Loucy (cell line): ENCODE results near the gene BRSK2.

Experiments
- EZH2phosphoT487 ChIP-seq: fragments of 200-600 bp; IDR thresholded peaks from 2 replicates; pipeline ENCODE4 v1.6.1; 2018; ENCODE audit warnings: antibody characterized with exemption, mild to moderate bottlenecking, moderate library complexity, borderline replicate concordance
- TF ChIP-seq, protein P1 (sequence below): fragments of 200-600 bp; sonication (generic); conservative IDR thresholded peaks from 2 replicates; pipeline ENCODE4 v1.5.1; 2014; ENCODE audit warnings: mild to moderate bottlenecking, antibody characterized with exemption, low read length

DNA sequence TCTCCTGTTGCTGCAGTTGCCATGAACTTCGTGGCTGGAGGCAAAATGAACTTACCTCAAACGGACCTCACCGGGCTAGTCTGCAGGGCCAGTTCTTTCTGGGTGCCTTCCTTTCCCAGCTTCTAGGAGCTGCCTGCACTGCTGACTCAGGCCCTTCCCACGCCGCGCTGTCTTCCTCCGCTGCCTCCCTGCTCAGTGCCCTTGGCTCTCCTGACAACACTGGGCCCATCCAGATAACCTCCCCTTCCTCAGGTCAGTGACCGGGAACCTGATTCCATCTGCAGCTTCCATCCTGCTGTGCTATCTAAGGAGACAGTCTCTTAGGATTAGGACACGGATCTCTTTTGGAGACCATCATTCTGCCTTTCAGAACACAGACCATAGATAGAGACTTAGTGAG lies 77.5 kb downstream of the BRSK2 start:
- TF ChIP-seq, protein P1, sequence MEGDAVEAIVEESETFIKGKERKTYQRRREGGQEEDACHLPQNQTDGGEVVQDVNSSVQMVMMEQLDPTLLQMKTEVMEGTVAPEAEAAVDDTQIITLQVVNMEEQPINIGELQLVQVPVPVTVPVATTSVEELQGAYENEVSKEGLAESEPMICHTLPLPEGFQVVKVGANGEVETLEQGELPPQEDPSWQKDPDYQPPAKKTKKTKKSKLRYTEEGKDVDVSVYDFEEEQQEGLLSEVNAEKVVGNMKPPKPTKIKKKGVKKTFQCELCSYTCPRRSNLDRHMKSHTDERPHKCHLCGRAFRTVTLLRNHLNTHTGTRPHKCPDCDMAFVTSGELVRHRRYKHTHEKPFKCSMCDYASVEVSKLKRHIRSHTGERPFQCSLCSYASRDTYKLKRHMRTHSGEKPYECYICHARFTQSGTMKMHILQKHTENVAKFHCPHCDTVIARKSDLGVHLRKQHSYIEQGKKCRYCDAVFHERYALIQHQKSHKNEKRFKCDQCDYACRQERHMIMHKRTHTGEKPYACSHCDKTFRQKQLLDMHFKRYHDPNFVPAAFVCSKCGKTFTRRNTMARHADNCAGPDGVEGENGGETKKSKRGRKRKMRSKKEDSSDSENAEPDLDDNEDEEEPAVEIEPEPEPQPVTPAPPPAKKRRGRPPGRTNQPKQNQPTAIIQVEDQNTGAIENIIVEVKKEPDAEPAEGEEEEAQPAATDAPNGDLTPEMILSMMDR: no peak
- no peak for TF ChIP-seq EZH2phosphoT487
